CD4-positive, alpha-beta memory T cell (primary cell): ENCODE data around the gene THAP7. TPM values are rescaled to one million over a fixed set of nuclear protein-coding genes. Genes with fewer than 3 reads are reported as not detected.
"Not testable (repeated sequence)": the region's sequence is repeated elsewhere in the genome, so short reads cannot be mapped to it uniquely, and the experiment has no call there.

Experiments
- CTCF ChIA-PET: fragments of 350-600 bp; sonication (Branson Sonifier 250); formaldehyde crosslinking; loops from one replicate; lab custom pipeline; 2021; ENCODE audit warnings: inconsistent platforms; ENCODE audit not compliant: partially characterized antibody; lab: Charles Lee
- POLR2A ChIA-PET: fragments of 350-600 bp; sonication (Branson Sonifier 250); formaldehyde crosslinking; loops from one replicate; lab custom pipeline; 2021; ENCODE audit not compliant: partially characterized antibody; lab: Charles Lee
- DNase-seq, 5 donors: peaks; one replicate each; pipeline versions ENCODE4 v3.0.0 to v3.0.0-alpha.2; 2020 to 2022; ENCODE audit warnings: mixed read lengths in 1 of 5
- H3K27ac ChIP-seq: one replicate; pipeline ENCODE4 v1.7.0; 2013; ENCODE audit warnings: low read depth, low read length
- H3K27me3 ChIP-seq: 2 replicates; pipeline ENCODE4 v1.7.0; 2013; ENCODE audit warnings: mild to moderate bottlenecking, low read length, moderate library complexity; ENCODE audit not compliant: insufficient read depth
- H3K36me3 ChIP-seq: 2 replicates; pipeline ENCODE4 v1.7.0; 2013; ENCODE audit warnings: mild to moderate bottlenecking, low read length, moderate library complexity; ENCODE audit not compliant: insufficient read depth
- H3K4me1 ChIP-seq: 2 replicates; pipeline ENCODE4 v1.7.0; 2013; ENCODE audit warnings: mild to moderate bottlenecking, low read length, moderate library complexity; ENCODE audit not compliant: insufficient read depth
- H3K4me3 ChIP-seq, 2 donors: one replicate each; pipeline ENCODE4 v1.7.0; 2013; ENCODE audit warnings: low read length in 2 of 2, mild to moderate bottlenecking in 1 of 2
- H3K9me3 ChIP-seq, 2 donors: one replicate each; pipeline ENCODE4 v1.7.0; 2013; ENCODE audit warnings: low read length in 2 of 2, control low read depth in 1 of 2; ENCODE audit not compliant: control insufficient read depth in 1 of 2
- H3K27ac Mint-ChIP-seq, 7 donors: one replicate each; pipeline ENCODE4 v1.8.0; 2020 to 2021; ENCODE audit warnings: mixed read lengths in 7 of 7, mild to moderate bottlenecking in 6 of 7, inconsistent platforms in 3 of 7, moderate library complexity in 3 of 7
- H3K27me3 Mint-ChIP-seq, 2 donors: one replicate each; pipeline ENCODE4 v1.8.0; 2020 to 2021; ENCODE audit warnings: mixed read lengths in 2 of 2
- H3K36me3 Mint-ChIP-seq, 2 donors: one replicate each; pipeline ENCODE4 v1.8.0; 2020 to 2021; ENCODE audit warnings: mixed read lengths in 2 of 2, inconsistent platforms in 1 of 2, mild to moderate bottlenecking in 1 of 2
- H3K4me1 Mint-ChIP-seq, 4 donors: one replicate each; pipeline ENCODE4 v1.8.0; 2020 to 2021; ENCODE audit warnings: mixed read lengths in 4 of 4, mild to moderate bottlenecking in 1 of 4
- H3K4me3 Mint-ChIP-seq, 8 donors: one replicate each; pipeline ENCODE4 v1.8.0; 2020 to 2021; ENCODE audit warnings: mixed read lengths in 8 of 8, mild to moderate bottlenecking in 7 of 8, moderate library complexity in 6 of 8, inconsistent platforms in 3 of 8
- H3K9me3 Mint-ChIP-seq, 8 donors: one replicate each; pipeline ENCODE4 v1.8.0; 2020 to 2021; ENCODE audit warnings: mixed read lengths in 8 of 8, mild to moderate bottlenecking in 5 of 8, inconsistent platforms in 3 of 8, moderate library complexity in 1 of 8
- intact Hi-C: fragments of 100-400 bp; cut with micrococcal nuclease; formaldehyde crosslinking; loops from one replicate; pipeline ENCODE4 v1.15.1; 2023
- polyA plus RNA-seq, 2 donors: library from polyadenylated mRNA; unstranded; fragments of 300-500 nt; fragmentation: Illumina TruSeq; gene quantifications; one replicate each; pipeline ENCODE4 v1.2.3, GENCODE V29; 2021
- total RNA-seq, 2 experiments: library from RNA; stranded (reverse); gene quantifications; one replicate each; pipeline ENCODE4 v1.2.3, GENCODE V29; 2021

Gene THAP7
- total RNA-seq (10 to 100 TPM; 60.4 to 65.0 TPM), polyA plus RNA-seq (10 to 100 TPM; 45.9 to 46.9 TPM)

GRCh38 chr22:21001601-21002325, at the start of gene THAP7:
THAP7 (minus strand) TSS chr22:21002118; CDS start chr22:21001911, 207 bp downstream.
- Histone ChIP-seq H3K27me3 (no peaks in the 10 kb centered on the region), H3K4me3 (peak within 1 kb of the TSS; percentile 79 to 92), H3K9me3 (no peaks in the 10 kb centered on the region), H3K27ac (peak within 1 kb of the TSS; percentile 95), H3K36me3 (peaks cover 24% of the 10 kb centered on the region), H3K4me1 (peaks cover 34% of the 10 kb centered on the region)
- Mint-ChIP-seq H3K9me3 (peaks cover 0 to 3% (median 0%) of the 10 kb centered on the region in 8 donors), H3K27me3 (no peaks in the 10 kb centered on the region), H3K27ac (peak within 1 kb of the TSS; percentile 98 to 100 (median 100)), H3K4me3 (peak within 1 kb of the TSS; percentile 88 to 98 (median 96)), H3K36me3 (peaks cover 0 to 29% of the 10 kb centered on the region in 2 donors), H3K4me1 (peaks cover 13 to 50% (median 24%) of the 10 kb centered on the region in 4 donors)
- intact Hi-C loops: loop anchor here (1.0 to 5.0 kb wide), 4 partner anchors 19 to 626 kb away; partner anchors contain the start of genes CRKL, LZTR1, PI4KA and SNAP29
- CTCF ChIA-PET: interaction anchor here (0.6 to 1.5 kb wide), 4 partner anchors 11 to 101 kb away, joined by 3 to 4 read pairs (median 3); partner anchors contain the start of gene LZTR1
- DNase-seq: peak; percentile 97 to 99 (median 98)
- POLR2A ChIA-PET: interaction anchor here (0.8 to 5.1 kb wide), 8 partner anchors 8 to 628 kb away, joined by 3 to 48 read pairs (median 5); partner anchors contain the start of genes CRKL, LZTR1, P2RX6 and YDJC

- H3K36me3 ChIP-seq: no peaks in the 10 kb centered on the region
- Mint-ChIP-seq H3K9me3 (no peaks in the 10 kb centered on the region), H3K4me1 (peaks cover 6 to 10% (median 9%) of the 10 kb centered on the region in 4 donors), H3K4me3 (no peak overlapping the region), H3K27me3 (no peaks in the 10 kb centered on the region), H3K36me3 (no peaks in the 10 kb centered on the region), H3K27ac (no peak overlapping the region)
- no peak overlapping the region for H3K27ac ChIP-seq
- POLR2A ChIA-PET: no interaction called here
- intact Hi-C loops: no loop called here
- no peaks in the 10 kb centered on the region for H3K27me3 ChIP-seq
- peaks cover 10% of the 10 kb centered on the region for H3K4me1 ChIP-seq
- no peak for DNase-seq
- H3K4me3 ChIP-seq: no peak overlapping the region
- H3K9me3 ChIP-seq: no peaks in the 10 kb centered on the region
- CTCF ChIA-PET: no interaction called here
These were observed 49.4 kb upstream of the THAP7 start for GRCh38 chr22:21051145-21051830.

- H3K27ac ChIP-seq, H3K27me3 Mint-ChIP-seq, H3K4me3 ChIP-seq, CTCF ChIA-PET, POLR2A ChIA-PET, H3K9me3 ChIP-seq, H3K9me3 Mint-ChIP-seq, intact Hi-C loops, DNase-seq, H3K36me3 Mint-ChIP-seq, H3K27me3 ChIP-seq, H3K36me3 ChIP-seq, H3K4me3 Mint-ChIP-seq: not testable (repeated sequence)
- H3K4me1 ChIP-seq: peaks cover 18% of the 10 kb centered on the region
- Mint-ChIP-seq H3K27ac (peak overlapping the region in 1 of 7 donors; percentile 35), H3K4me1 (peaks cover 5 to 19% (median 16%) of the 10 kb centered on the region in 4 donors)
These were observed 47.0 kb upstream of the THAP7 start for GRCh38 chr22:21048965-21049364.

GRCh38 chr22:21048448-21048847, 46.5 kb upstream of the THAP7 start:
- H3K27ac ChIP-seq, DNase-seq, H3K27ac Mint-ChIP-seq, CTCF ChIA-PET, H3K4me3 Mint-ChIP-seq, POLR2A ChIA-PET, H3K36me3 Mint-ChIP-seq, H3K27me3 Mint-ChIP-seq, H3K36me3 ChIP-seq, H3K27me3 ChIP-seq, H3K4me3 ChIP-seq, H3K9me3 Mint-ChIP-seq, H3K9me3 ChIP-seq, intact Hi-C loops: not testable (repeated sequence)
- peaks cover 5 to 23% (median 21%) of the 10 kb centered on the region in 4 donors for H3K4me1 Mint-ChIP-seq
- H3K4me1 ChIP-seq: peaks cover 23% of the 10 kb centered on the region

- no peak overlapping the region for H3K4me3 ChIP-seq
- H3K9me3 ChIP-seq: no peaks in the 10 kb centered on the region
- DNase-seq: no peak
- H3K27me3 ChIP-seq: no peaks in the 10 kb centered on the region
- peaks cover 24% of the 10 kb centered on the region for H3K4me1 ChIP-seq
- Mint-ChIP-seq H3K27ac (no peak overlapping the region), H3K4me3 (no peak overlapping the region), H3K27me3 (peaks cover 5 to 7% of the 10 kb centered on the region in 2 donors), H3K4me1 (peaks cover 9 to 30% (median 26%) of the 10 kb centered on the region in 4 donors), H3K36me3 (no peaks in the 10 kb centered on the region), H3K9me3 (no peaks in the 10 kb centered on the region)
- ChIA-PET CTCF (no interaction called here), POLR2A (no interaction called here)
- H3K36me3 ChIP-seq: no peaks in the 10 kb centered on the region
- intact Hi-C loops: no loop called here
- H3K27ac ChIP-seq: no peak overlapping the region
These were observed 45.8 kb upstream of the THAP7 start for GRCh38 chr22:21047730-21048129.

- Histone ChIP-seq H3K9me3 (no peaks in the 10 kb centered on the region), H3K4me1 (peaks cover 24% of the 10 kb centered on the region), H3K27ac (no peak overlapping the region), H3K27me3 (no peaks in the 10 kb centered on the region), H3K4me3 (no peak overlapping the region), H3K36me3 (no peaks in the 10 kb centered on the region)
- Mint-ChIP-seq H3K9me3 (no peaks in the 10 kb centered on the region), H3K36me3 (no peaks in the 10 kb centered on the region), H3K4me1 (peaks cover 9 to 30% (median 26%) of the 10 kb centered on the region in 4 donors), H3K27me3 (peaks cover 5 to 7% of the 10 kb centered on the region in 2 donors), H3K4me3 (no peak overlapping the region), H3K27ac (peak overlapping the region in 1 of 7 donors; percentile 73)
- POLR2A ChIA-PET: no interaction called here
- no peak for DNase-seq
- CTCF ChIA-PET: no interaction called here
- intact Hi-C loops: no loop called here
These were observed 45.2 kb upstream of the THAP7 start for GRCh38 chr22:21047035-21047661.
